HCT116 (cell line): ENCODE results near the gene OSBPL8. TPM values are rescaled to one million over a fixed set of nuclear protein-coding genes. Genes with fewer than 3 reads are reported as not detected.

Experiments
- ATAC-seq: fragments of 200-7000 bp; cut with Tn5 transposase; 2 replicates; pipeline ENCODE4 v1.9.1; 2020; ENCODE audit warnings: mild to moderate bottlenecking, moderate library complexity
- BruUV-seq: library from RNA; stranded (reverse); fragments of 400-500 nt; replicated peaks from 2 replicates; lab custom pipeline; 2021; lab: Mats Ljungman, UMichigan
- CTCF ChIA-PET: fragments of 300-600 bp; sonication (Branson Sonifier 250); formaldehyde crosslinking; loops from one replicate; lab custom pipeline; 2021; ENCODE audit warnings: antibody characterized with exemption; lab: Charles Lee
- POLR2A ChIA-PET: fragments of 300-600, 350-600 bp; sonication (Branson Sonifier 250); formaldehyde crosslinking; loops from one replicate; lab custom pipeline; 2021; ENCODE audit warnings: antibody characterized with exemption; lab: Charles Lee
- RAD21 ChIA-PET, 2 experiments: fragments of 300-600 bp; sonication (Branson Sonifier 250); formaldehyde crosslinking; loops; one replicate each; lab custom pipeline; 2023; ENCODE audit warnings: low total read pairs in 2 of 2; ENCODE audit not compliant: uncharacterized antibody in 2 of 2, unreplicated experiment in 2 of 2, low non-redundant PET in 1 of 2; lab: Charles Lee
- DNase-seq: peaks from one replicate; pipeline ENCODE4 v3.0.0-alpha.2; 2010; ENCODE audit warnings: low read depth, low spot score
- H2AFZ ChIP-seq: fragments of 200-600 bp; shearing (Covaris generic), sonication (generic); 2 replicates; pipeline ENCODE4 v1.6.1; 2017; ENCODE audit warnings: low read depth, mixed run types, mixed read lengths, antibody characterized with exemption, low read length; ENCODE audit not compliant: poor library complexity, severe bottlenecking
- H3K27ac ChIP-seq: 2 replicates; pipeline ENCODE4 v1.5.1; 2012; ENCODE audit warnings: low read depth, low read length
- H3K27me3 ChIP-seq: fragments of 200-600 bp; sonication (generic); 2 replicates; pipeline ENCODE4 v1.6.1; 2016; ENCODE audit warnings: mixed run types, low read length, mixed read lengths; ENCODE audit not compliant: insufficient read depth
- H3K36me3 ChIP-seq, 2 experiments: fragments of 200-500 bp in 1 of 2; fragments of 200-600 bp in 1 of 2; sonication (Bioruptor generic) in 1 of 2; sonication (generic) in 1 of 2; 2 replicates each; pipeline versions ENCODE4 v1.5.1 to v1.6.1; 2014 to 2016; ENCODE audit warnings: low read length in 2 of 2, inconsistent platforms in 1 of 2, mixed read lengths in 1 of 2, mixed run types in 1 of 2; ENCODE audit not compliant: insufficient read depth in 2 of 2, control insufficient read depth in 1 of 2
- H3K4me1 ChIP-seq, 2 experiments: fragments of 200-600 bp in 1 of 2; sonication (generic) in 1 of 2; 2 replicates each; pipeline versions ENCODE4 v1.5.1 to v1.6.1; 2012 to 2017; ENCODE audit warnings: low read length in 2 of 2, inconsistent platforms in 1 of 2, mild to moderate bottlenecking in 1 of 2, mixed read lengths in 1 of 2, mixed run types in 1 of 2, moderate library complexity in 1 of 2; ENCODE audit not compliant: insufficient read depth in 2 of 2, control insufficient read depth in 1 of 2
- H3K4me2 ChIP-seq: fragments of 200-600 bp; sonication (generic); 2 replicates; pipeline ENCODE4 v1.6.1; 2017; ENCODE audit warnings: mixed run types, low read length, mixed read lengths
- H3K4me3 ChIP-seq, 2 experiments: fragments of 200-600 bp in 1 of 2; sonication (generic) in 1 of 2; replicated peaks in 1 of 2; 2 replicates each; pipeline ENCODE4 v1.5.1; 2011 to 2016; ENCODE audit warnings: low read length in 2 of 2, control low read depth in 1 of 2, low read depth in 1 of 2, mild to moderate bottlenecking in 1 of 2, mixed read lengths in 1 of 2, mixed run types in 1 of 2
- H3K79me2 ChIP-seq: fragments of 200-600 bp; sonication (generic); 2 replicates; pipeline ENCODE4 v1.6.1; 2017; ENCODE audit warnings: mild to moderate bottlenecking, mixed run types, low read length, moderate library complexity, mixed read lengths; ENCODE audit not compliant: insufficient read depth
- H3K9ac ChIP-seq: fragments of 200-600 bp; sonication (generic); 2 replicates; pipeline ENCODE4 v1.6.1; 2016; ENCODE audit warnings: low read length, mixed read lengths
- H3K9me2 ChIP-seq: fragments of 200-600 bp; sonication (generic), shearing (Covaris generic); 2 replicates; pipeline ENCODE4 v1.6.1; 2017; ENCODE audit warnings: mixed run types, mild to moderate bottlenecking, moderate library complexity; ENCODE audit not compliant: insufficient read depth
- H3K9me3 ChIP-seq, 2 experiments: fragments of 200-500 bp in 1 of 2; fragments of 200-600 bp in 1 of 2; sonication (Bioruptor generic) in 1 of 2; sonication (generic) in 1 of 2; 2 replicates each; pipeline ENCODE4 v1.6.1; 2014 to 2017; ENCODE audit warnings: low read length in 2 of 2, mixed read lengths in 2 of 2, inconsistent platforms in 1 of 2, low read depth in 1 of 2, mild to moderate bottlenecking in 1 of 2, mixed run types in 1 of 2, moderate library complexity in 1 of 2; ENCODE audit not compliant: control insufficient read depth in 1 of 2, insufficient read depth in 1 of 2
- H4K20me1 ChIP-seq: fragments of 200-600 bp; sonication (generic), shearing (Covaris generic); 2 replicates; pipeline ENCODE4 v1.6.1; 2017; ENCODE audit warnings: mixed run types, mild to moderate bottlenecking, moderate library complexity; ENCODE audit not compliant: insufficient read depth
- ATF3 ChIP-seq: IDR thresholded peaks from 2 replicates; pipeline ENCODE4 v1.6.1; 2012
- CEBPB ChIP-seq: IDR thresholded peaks from 2 replicates; pipeline ENCODE4 v1.6.1; 2012; ENCODE audit warnings: low read depth
- CTCF ChIP-seq, 3 experiments: fragments of 200-600 bp in 1 of 3; sonication (generic) in 1 of 3; IDR thresholded peaks in 2 of 3; conservative IDR thresholded peaks in 1 of 3; 2 replicates each; pipeline ENCODE4 v1.5.1; 2012 to 2017; ENCODE audit warnings: low read depth in 2 of 3, low read length in 2 of 3, antibody characterized with exemption in 1 of 3, borderline replicate concordance in 1 of 3, control low read depth in 1 of 3, mild to moderate bottlenecking in 1 of 3, mixed read lengths in 1 of 3, mixed run types in 1 of 3, moderate library complexity in 1 of 3; ENCODE audit not compliant: insufficient read depth in 1 of 3
- EGR1 ChIP-seq: IDR thresholded peaks from 2 replicates; pipeline ENCODE4 v1.6.1; 2012; ENCODE audit warnings: low read depth
- ELF1 ChIP-seq: IDR thresholded peaks from 2 replicates; pipeline ENCODE4 v1.6.1; 2012; ENCODE audit warnings: low read depth, borderline replicate concordance
- EZH2phosphoT487 ChIP-seq: fragments of 200-600 bp; IDR thresholded peaks from 2 replicates; pipeline ENCODE4 v1.6.1; 2018; ENCODE audit warnings: antibody characterized with exemption, borderline replicate concordance
- FOSL1 ChIP-seq: IDR thresholded peaks from 2 replicates; pipeline ENCODE4 v1.6.1; 2012; ENCODE audit warnings: low read depth
- POLR2AphosphoS5 ChIP-seq: IDR thresholded peaks from 2 replicates; pipeline ENCODE4 v1.6.1; 2011; ENCODE audit warnings: mild to moderate bottlenecking, low read depth, low read length, moderate library complexity
- RAD21 ChIP-seq: IDR thresholded peaks from 2 replicates; pipeline ENCODE4 v1.6.1; 2012; ENCODE audit warnings: low read depth, mild to moderate bottlenecking
- REST ChIP-seq: IDR thresholded peaks from 2 replicates; pipeline ENCODE4 v1.6.1; 2012; ENCODE audit warnings: low read depth
- SIN3A ChIP-seq: IDR thresholded peaks from 2 replicates; pipeline ENCODE4 v1.6.1; 2012; ENCODE audit warnings: low read depth
- SRF ChIP-seq: IDR thresholded peaks from 2 replicates; pipeline ENCODE4 v1.6.1; 2012; ENCODE audit warnings: low read depth
- YY1 ChIP-seq: IDR thresholded peaks from 2 replicates; pipeline ENCODE4 v1.6.1; 2011; ENCODE audit warnings: low read length, low read depth, moderate library complexity, mild to moderate bottlenecking; ENCODE audit not compliant: insufficient replicate concordance; ENCODE audit errors: extremely low read depth
- ZBTB33 ChIP-seq: IDR thresholded peaks from 2 replicates; pipeline ENCODE4 v1.6.1; 2011; ENCODE audit warnings: mild to moderate bottlenecking, low read length, moderate library complexity; ENCODE audit not compliant: insufficient replicate concordance; ENCODE audit errors: extremely low read depth
- ZFX ChIP-seq: fragments of 450-650 bp; IDR thresholded peaks from 2 replicates; pipeline ENCODE4 v1.6.1; 2017
- intact Hi-C: fragments of 100-400 bp; cut with micrococcal nuclease; formaldehyde crosslinking; loops from 2 replicates; pipeline ENCODE4 v1.10.0; 2022
- total RNA-seq: library from RNA; stranded (reverse); gene quantifications from one replicate; pipeline ENCODE4 v1.2.1, GENCODE V29; 2021; ENCODE audit not compliant: unreplicated experiment

OSBPL8 gene
- total RNA-seq, 1 experiment from 2014 or later: 115 TPM

GRCh38 chr12:76571256-76571655 is 11.7 kb upstream of the OSBPL8 start (continued):
- TF ChIP-seq REST: no peak
- no peak for TF ChIP-seq ZFX
- no peak for TF ChIP-seq CTCF (IDR thresholded peaks at IDR 0.05 in 2 of 3, conservative IDR thresholded peaks at IDR 0.05 in 1 of 3; ENCODE audit: borderline replicate concordance in 1 of 3, insufficient read depth in 1 of 3, low read depth in 2 of 3, low read length in 2 of 3)
- TF ChIP-seq RAD21: no peak
- TF ChIP-seq EZH2phosphoT487: no peak

GRCh38 chr12:76569685-76570604 is 10.4 kb upstream of the OSBPL8 start:
- Histone ChIP-seq H3K4me1 (no peaks in the 10 kb centered on the region), H4K20me1 (no peaks in the 10 kb centered on the region), H3K27me3 (no peaks in the 10 kb centered on the region), H3K79me2 (no peaks in the 10 kb centered on the region), H3K4me3 (no peak overlapping the region), H2AFZ (no peak overlapping the region), H3K9me3 (no peaks in the 10 kb centered on the region), H3K27ac (no peak overlapping the region), H3K4me2 (no peak overlapping the region), H3K36me3 (no peaks in the 10 kb centered on the region), H3K9ac (no peak overlapping the region), H3K9me2 (no peaks in the 10 kb centered on the region)
- ChIA-PET CTCF (interaction anchor here (0.9 kb wide), 1 partner anchor 17 kb away, joined by 3 read pairs; no protein-coding TSS in a partner anchor), POLR2A (interaction anchor here (1.1 kb wide), 1 partner anchor 10 kb away, joined by 3 read pairs; the partner anchor contains the start of gene OSBPL8), RAD21 (no interaction called here)
- no peak for DNase-seq
- intact Hi-C loops: no loop called here
- no peak for ATAC-seq
- no TSS peak for BruUV-seq
- TF ChIP-seq ZBTB33 (no peak), YY1 (no peak), ZFX (no peak), CEBPB (no peak), ELF1 (no peak), SRF (no peak), POLR2AphosphoS5 (no peak), SIN3A (no peak), FOSL1 (no peak), ATF3 (no peak), EGR1 (no peak)
